Measurements from ENCODE around the gene SKA3.

SKA3 gene

GRCh38 chr13:21111546-21111945 lies 64.8 kb downstream of the SKA3 start:
- DNase-seq (ENCODE audit: low read depth) = no peak

GRCh38 chr13:21109168-21109567 lies 67.2 kb downstream of the SKA3 start:
- no peak for DNase-seq (ENCODE audit: low read depth)

GRCh38 chr13:21106089-21106488 lies 70.3 kb downstream of the SKA3 start:
- no peak for DNase-seq (ENCODE audit: low read depth)

GRCh38 chr13:21104199-21105019 lies 71.9 kb downstream of the SKA3 start:
- DNase-seq (ENCODE audit: low read depth) = no peak

All from stimulated activated CD8-positive, alpha-beta memory T cell treated with anti-CD3 and anti-CD28 coated beads, Interleukin-12 subunit alpha, Interleukin-12 subunit beta, amount 100 ng/mL, for 4 hours (primary cell).